MM.1S (cell line): Measurements from ENCODE around the gene KRT2.
A peak's percentile ranks its signal among the peaks of the same experiment; 100 is the strongest.

Experiments
- DNase-seq: peaks from one replicate; pipeline ENCODE4 v3.0.0-alpha.2; 2015
- H2AFZ ChIP-seq: fragments of 300-600 bp; sonication (generic); 2 replicates; pipeline ENCODE4 v1.6.0; 2016; ENCODE audit warnings: antibody characterized with exemption, low read length
- H3F3A ChIP-seq: fragments of 300-600 bp; sonication (generic); 2 replicates; pipeline ENCODE4 v1.6.1; 2016; ENCODE audit warnings: mild to moderate bottlenecking, antibody characterized with exemption, low read length, moderate library complexity, mixed read lengths; ENCODE audit not compliant: insufficient read depth
- H3K27ac ChIP-seq: fragments of 300-600 bp; sonication (generic); 2 replicates; pipeline ENCODE4 v1.5.1; 2016; ENCODE audit warnings: mild to moderate bottlenecking, low read length
- H3K27me3 ChIP-seq: fragments of 300-600 bp; sonication (generic); replicated peaks from 2 replicates; pipeline ENCODE4 v1.6.0; 2016; ENCODE audit warnings: low read length; ENCODE audit not compliant: insufficient read depth
- H3K36me3 ChIP-seq: fragments of 300-600 bp; sonication (generic); replicated peaks from 2 replicates; pipeline ENCODE4 v1.6.1; 2016; ENCODE audit warnings: mild to moderate bottlenecking, low read length, mixed read lengths; ENCODE audit not compliant: insufficient read depth
- H3K4me1 ChIP-seq: fragments of 300-600 bp; sonication (generic); 2 replicates; pipeline ENCODE4 v1.6.1; 2016; ENCODE audit warnings: low read length, mixed read lengths
- H3K4me2 ChIP-seq: fragments of 300-600 bp; sonication (generic); 2 replicates; pipeline ENCODE4 v1.6.0; 2016; ENCODE audit warnings: low read depth, low read length
- H3K4me3 ChIP-seq: fragments of 300-600 bp; sonication (generic); 2 replicates; pipeline ENCODE4 v1.5.1; 2016; ENCODE audit warnings: low read length, mixed read lengths
- H3K79me2 ChIP-seq: fragments of 300-600 bp; sonication (generic); 2 replicates; pipeline ENCODE4 v1.6.1; 2016; ENCODE audit warnings: mixed run types, low read length, mixed read lengths
- H3K9ac ChIP-seq: fragments of 300-600 bp; sonication (generic); 2 replicates; pipeline ENCODE4 v1.6.1; 2016; ENCODE audit warnings: low read length, mixed read lengths
- H3K9me2 ChIP-seq: fragments of 300-600 bp; sonication (generic); replicated peaks from 2 replicates; pipeline ENCODE4 v1.6.1; 2016; ENCODE audit warnings: mild to moderate bottlenecking, low read length, mixed read lengths; ENCODE audit not compliant: insufficient read depth
- H3K9me3 ChIP-seq: fragments of 300-600 bp; sonication (generic); replicated peaks from 2 replicates; pipeline ENCODE4 v1.6.1; 2016; ENCODE audit warnings: mild to moderate bottlenecking, low read length, mixed read lengths; ENCODE audit not compliant: insufficient read depth
- H4K20me1 ChIP-seq: fragments of 300-600 bp; sonication (generic); 2 replicates; pipeline ENCODE4 v1.6.1; 2016; ENCODE audit warnings: mild to moderate bottlenecking, low read length, moderate library complexity, mixed read lengths; ENCODE audit not compliant: insufficient read depth
- CTCF ChIP-seq: fragments of 300-600 bp; sonication (generic); IDR thresholded peaks from 2 replicates; pipeline ENCODE4 v1.5.1; 2016; ENCODE audit warnings: antibody characterized with exemption, low read length, mixed read lengths
- EZH2 ChIP-seq: fragments of 300-600 bp; sonication (generic); optimal IDR thresholded peaks from 2 replicates; pipeline ENCODE3; 2017; ENCODE audit warnings: low read depth, mild to moderate bottlenecking, antibody characterized with exemption, low read length, mixed read lengths
- EZH2phosphoT487 ChIP-seq: fragments of 300-600 bp; sonication (generic); IDR thresholded peaks from 2 replicates; pipeline ENCODE4 v1.6.1; 2018; ENCODE audit warnings: antibody characterized with exemption, low read length

Gene KRT2

GRCh38 chr12:52633383-52633782, 18.6 kb downstream of the KRT2 start:
- H3K9me3 ChIP-seq, result no peaks in the 10 kb centered on the region
- DNase-seq, result peak; percentile 48
- H3K4me1 ChIP-seq, result no peaks in the 10 kb centered on the region
- 0 out of 2 replicates have a peak, but pooled peaks cover 8% of the 10 kb centered on the region for H3K27me3 ChIP-seq
- no peak for TF ChIP-seq EZH2phosphoT487
- no peak for TF ChIP-seq EZH2
- no peak for TF ChIP-seq CTCF
- no peaks in the 10 kb centered on the region for H3F3A ChIP-seq
- H3K79me2 ChIP-seq, result no peaks in the 10 kb centered on the region
- H3K4me2 ChIP-seq, result no peak overlapping the region
- no peak overlapping the region for H3K27ac ChIP-seq
- H3K4me3 ChIP-seq, result no peak overlapping the region
- no peaks in the 10 kb centered on the region for H4K20me1 ChIP-seq
- H2AFZ ChIP-seq, result no peak overlapping the region
- H3K9ac ChIP-seq, result no peak overlapping the region
- H3K36me3 ChIP-seq, result no peaks in the 10 kb centered on the region
- H3K9me2 ChIP-seq, result no peaks in the 10 kb centered on the region

GRCh38 chr12:52632656-52633055, 19.4 kb downstream of the KRT2 start:
- TF ChIP-seq EZH2phosphoT487 (no peak), EZH2 (no peak), CTCF (no peak)

GRCh38 chr12:52631676-52632459, 20.1 kb downstream of the KRT2 start:
- Histone ChIP-seq H4K20me1 (no peaks in the 10 kb centered on the region), H3K27me3 (0 out of 2 replicates have a peak, but pooled peaks cover 6% of the 10 kb centered on the region), H2AFZ (no peak overlapping the region), H3K9me2 (no peaks in the 10 kb centered on the region), H3K9ac (no peak overlapping the region), H3K79me2 (no peaks in the 10 kb centered on the region), H3K4me1 (no peaks in the 10 kb centered on the region), H3K4me3 (no peak overlapping the region), H3F3A (no peaks in the 10 kb centered on the region), H3K4me2 (no peak overlapping the region), H3K36me3 (no peaks in the 10 kb centered on the region), H3K9me3 (no peaks in the 10 kb centered on the region), H3K27ac (no peak overlapping the region)
- no peak for DNase-seq
- no peak for TF ChIP-seq CTCF
- TF ChIP-seq EZH2phosphoT487, result no peak
- TF ChIP-seq EZH2, result no peak

More at GRCh38 chr12:52632656-52633055, 19.4 kb downstream of the KRT2 start:
- Histone ChIP-seq H3K79me2 (no peaks in the 10 kb centered on the region), H3K4me2 (no peak overlapping the region), H3K36me3 (no peaks in the 10 kb centered on the region), H3K27ac (no peak overlapping the region), H3K9ac (no peak overlapping the region), H2AFZ (no peak overlapping the region), H3F3A (no peaks in the 10 kb centered on the region), H3K4me1 (no peaks in the 10 kb centered on the region), H3K9me2 (no peaks in the 10 kb centered on the region), H3K4me3 (no peak overlapping the region), H3K27me3 (0 out of 2 replicates have a peak, but pooled peaks cover 8% of the 10 kb centered on the region), H3K9me3 (no peaks in the 10 kb centered on the region), H4K20me1 (no peaks in the 10 kb centered on the region)
- DNase-seq, result no peak
